Glutamatergic neuron (in vitro differentiated cells): ENCODE data around the gene AKNA. TPM values are rescaled to one million over a fixed set of nuclear protein-coding genes. Genes with fewer than 3 reads are reported as not detected.

Experiments
- DNase-seq: peaks from one replicate; pipeline ENCODE4 v3.0.0; 2022
- H3K27ac Mint-ChIP-seq: one replicate; pipeline ENCODE4 v1.8.0; 2020; ENCODE audit warnings: mild to moderate bottlenecking, mixed read lengths, inconsistent platforms; ENCODE audit not compliant: unreplicated experiment
- H3K27me3 Mint-ChIP-seq: one replicate; pipeline ENCODE4 v1.8.0; 2020; ENCODE audit warnings: mild to moderate bottlenecking, moderate library complexity, mixed read lengths, inconsistent platforms; ENCODE audit not compliant: unreplicated experiment
- H3K36me3 Mint-ChIP-seq: one replicate; pipeline ENCODE4 v1.8.0; 2020; ENCODE audit warnings: mild to moderate bottlenecking, mixed read lengths, inconsistent platforms; ENCODE audit not compliant: unreplicated experiment
- H3K4me1 Mint-ChIP-seq: one replicate; pipeline ENCODE4 v1.8.0; 2020; ENCODE audit warnings: mild to moderate bottlenecking, low read depth, mixed read lengths, inconsistent platforms; ENCODE audit not compliant: unreplicated experiment
- H3K4me3 Mint-ChIP-seq: one replicate; pipeline ENCODE4 v1.8.0; 2020; ENCODE audit warnings: mild to moderate bottlenecking, mixed read lengths, inconsistent platforms; ENCODE audit not compliant: unreplicated experiment
- H3K9me3 Mint-ChIP-seq: one replicate; pipeline ENCODE4 v1.8.0; 2020; ENCODE audit warnings: mild to moderate bottlenecking, moderate library complexity, mixed read lengths, inconsistent platforms; ENCODE audit not compliant: unreplicated experiment
- total RNA-seq: library from RNA; stranded (reverse); fragmentation: NEBNext Ultra II Directional; extraction: Animal tissue kit (Norgen Biotek cat#: 25700); gene quantifications from one replicate; pipeline ENCODE4 v1.2.1, GENCODE V29; 2021; ENCODE audit not compliant: unreplicated experiment
- TF ChIP-seq, protein P1 (sequence below): fragments of 200-600 bp; sonication (generic); IDR thresholded peaks from one replicate; pipeline ENCODE4 v1.5.0; 2021; ENCODE audit not compliant: partially characterized antibody, unreplicated experiment

The AKNA gene
- total RNA-seq, 1 donor from 2014 or later = 32.6 TPM

GRCh38 chr9:114394523-114395333 lies 6.9 kb upstream of the AKNA start:
- H3K27me3 Mint-ChIP-seq = peaks cover 1% of the 10 kb centered on the region
- H3K36me3 Mint-ChIP-seq = no peaks in the 10 kb centered on the region
- TF ChIP-seq, protein P1, sequence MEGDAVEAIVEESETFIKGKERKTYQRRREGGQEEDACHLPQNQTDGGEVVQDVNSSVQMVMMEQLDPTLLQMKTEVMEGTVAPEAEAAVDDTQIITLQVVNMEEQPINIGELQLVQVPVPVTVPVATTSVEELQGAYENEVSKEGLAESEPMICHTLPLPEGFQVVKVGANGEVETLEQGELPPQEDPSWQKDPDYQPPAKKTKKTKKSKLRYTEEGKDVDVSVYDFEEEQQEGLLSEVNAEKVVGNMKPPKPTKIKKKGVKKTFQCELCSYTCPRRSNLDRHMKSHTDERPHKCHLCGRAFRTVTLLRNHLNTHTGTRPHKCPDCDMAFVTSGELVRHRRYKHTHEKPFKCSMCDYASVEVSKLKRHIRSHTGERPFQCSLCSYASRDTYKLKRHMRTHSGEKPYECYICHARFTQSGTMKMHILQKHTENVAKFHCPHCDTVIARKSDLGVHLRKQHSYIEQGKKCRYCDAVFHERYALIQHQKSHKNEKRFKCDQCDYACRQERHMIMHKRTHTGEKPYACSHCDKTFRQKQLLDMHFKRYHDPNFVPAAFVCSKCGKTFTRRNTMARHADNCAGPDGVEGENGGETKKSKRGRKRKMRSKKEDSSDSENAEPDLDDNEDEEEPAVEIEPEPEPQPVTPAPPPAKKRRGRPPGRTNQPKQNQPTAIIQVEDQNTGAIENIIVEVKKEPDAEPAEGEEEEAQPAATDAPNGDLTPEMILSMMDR = no peak
- peak overlapping the region; percentile 69 for H3K27ac Mint-ChIP-seq
- H3K4me1 Mint-ChIP-seq = peaks cover 24% of the 10 kb centered on the region
- no peaks in the 10 kb centered on the region for H3K9me3 Mint-ChIP-seq
- H3K4me3 Mint-ChIP-seq = peak overlapping the region; percentile 77
- no peak for DNase-seq

- Mint-ChIP-seq H3K9me3 (no peaks in the 10 kb centered on the region), H3K36me3 (no peaks in the 10 kb centered on the region), H3K27me3 (no peaks in the 10 kb centered on the region), H3K4me1 (peaks cover 30% of the 10 kb centered on the region), H3K27ac (no peak overlapping the region), H3K4me3 (no peak overlapping the region)
- no peak for DNase-seq
- TF ChIP-seq, protein P1 = no peak
These were observed 4.9 kb upstream of the AKNA start for GRCh38 chr9:114392749-114393112.

GRCh38 chr9:114390952-114391351 lies 3.2 kb upstream of the AKNA start:
- Mint-ChIP-seq H3K9me3 (peaks cover 3% of the 10 kb centered on the region), H3K27ac (peak overlapping the region; percentile 2), H3K4me1 (peaks cover 43% of the 10 kb centered on the region), H3K36me3 (no peaks in the 10 kb centered on the region), H3K4me3 (no peak overlapping the region), H3K27me3 (no peaks in the 10 kb centered on the region)
- no peak for DNase-seq
- TF ChIP-seq, protein P1 = no peak

DNA sequence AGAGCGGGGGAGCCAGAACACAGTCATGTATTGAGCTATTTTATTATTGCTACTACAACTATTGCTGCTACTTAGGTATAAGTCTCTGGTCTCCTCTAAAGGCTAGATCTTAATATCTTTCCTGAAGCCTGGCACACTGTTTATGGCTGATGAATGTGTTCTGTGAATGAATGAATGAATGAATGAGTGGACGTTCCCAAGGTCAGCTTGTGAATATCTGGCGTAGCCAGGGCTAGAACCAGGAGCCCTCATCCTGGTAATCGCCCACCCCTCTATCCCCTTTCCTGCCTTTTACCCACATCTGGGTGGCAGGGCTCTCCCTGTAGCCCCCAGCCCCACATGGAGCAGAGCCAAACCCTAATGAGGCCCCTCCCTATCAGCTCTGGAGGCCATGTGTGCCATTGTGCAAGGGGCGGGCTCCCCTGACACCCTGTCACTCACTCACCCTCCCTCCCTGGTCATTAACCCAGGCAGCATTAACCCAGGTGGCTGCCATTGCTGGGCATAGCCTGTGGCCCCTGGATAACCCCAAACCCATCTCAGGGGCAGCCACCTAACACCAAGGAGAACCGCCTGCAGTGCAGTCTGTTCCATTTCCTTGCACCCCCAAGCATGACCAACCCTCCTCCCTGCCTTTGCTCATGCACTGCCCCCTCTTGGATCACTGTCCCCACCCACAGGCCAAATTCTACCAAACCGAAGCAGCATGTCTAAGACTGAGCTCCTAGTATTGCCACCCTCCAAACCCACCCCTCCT lies 2.0 kb upstream of the AKNA start:
- H3K36me3 Mint-ChIP-seq = no peaks in the 10 kb centered on the region
- TF ChIP-seq, protein P1 = no peak
- H3K4me3 Mint-ChIP-seq = no peak overlapping the region
- no peak for DNase-seq
- H3K9me3 Mint-ChIP-seq = peaks cover 3% of the 10 kb centered on the region
- no peaks in the 10 kb centered on the region for H3K27me3 Mint-ChIP-seq
- H3K27ac Mint-ChIP-seq = peak overlapping the region; percentile 2
- peaks cover 33% of the 10 kb centered on the region for H3K4me1 Mint-ChIP-seq
